T47D (cell line): ENCODE data around the gene CLCNKA.

Source experiments
- DNase-seq, 2 experiments: peaks; one replicate each; pipeline versions ENCODE4 v3.0.0 to v3.0.0-alpha.2; 2011 to 2012; ENCODE audit warnings: low read depth in 1 of 2, low spot score in 1 of 2
- JUND ChIP-seq: IDR thresholded peaks from 2 replicates; pipeline ENCODE4 v1.6.1; 2012; ENCODE audit warnings: low read depth
- in situ Hi-C: cut with HindIII; loops from 2 replicates; pipeline ENCODE4 v1.10.0; 2016; ENCODE audit warnings: low sequenced_read_pairs, low pct_unique_long_range_greater_than_20kb

CLCNKA gene

GRCh38 chr1:16081636-16082035 lies 59.8 kb downstream of the CLCNKA start:
- no peak for DNase-seq
- in situ Hi-C loops, result no loop called here
- no peak for TF ChIP-seq JUND

DNA sequence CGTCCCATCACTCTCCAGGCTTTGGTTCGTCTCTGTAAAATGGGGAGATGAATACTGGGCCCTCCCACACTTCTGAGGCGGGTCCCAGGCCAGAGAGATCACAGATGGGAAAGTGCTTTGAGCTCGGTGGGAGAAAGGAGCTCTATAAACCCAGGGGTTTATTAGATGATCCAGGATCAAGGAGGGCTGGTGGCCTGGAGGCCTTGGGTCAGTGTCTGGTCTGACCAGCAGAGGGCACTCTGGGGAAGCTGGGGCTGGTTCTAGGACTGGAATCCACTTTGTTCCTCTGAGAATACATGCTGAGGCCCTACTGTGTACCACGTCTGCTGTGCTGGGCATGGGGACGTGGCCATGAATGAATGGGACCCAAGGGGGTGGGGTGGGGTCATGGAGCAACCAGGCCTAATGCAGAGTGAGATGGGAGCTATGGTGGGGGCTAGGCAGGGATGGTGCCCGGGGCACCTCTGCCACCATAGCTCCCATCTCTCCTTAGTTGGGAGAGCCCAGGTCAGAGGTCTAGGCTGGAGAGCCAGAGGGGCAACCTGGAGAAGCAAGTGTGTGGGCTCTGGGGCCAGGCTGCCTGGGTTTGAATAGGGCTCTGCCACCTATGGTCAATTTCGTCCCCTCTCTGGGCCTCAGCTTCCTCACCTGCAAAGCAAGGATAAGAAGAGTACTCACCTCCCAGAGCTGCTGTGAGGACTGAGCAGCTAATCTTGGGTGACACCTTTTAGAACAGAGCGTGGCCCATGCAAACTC lies 60.6 kb downstream of the CLCNKA start:
- in situ Hi-C loops, result no loop called here
- no peak for TF ChIP-seq JUND
- peak; percentile 56 to 67 for DNase-seq

- in situ Hi-C loops, result no loop called here
- no peak for DNase-seq
- TF ChIP-seq JUND, result no peak
These were observed 61.6 kb downstream of the CLCNKA start for GRCh38 chr1:16083486-16083885.
